H1 (cell line): Measurements from ENCODE around the gene ASMTL. TPM values are rescaled to one million over a fixed set of nuclear protein-coding genes. Genes with fewer than 3 reads are reported as not detected.
"Not testable (repeated sequence)": the region's sequence is repeated elsewhere in the genome, so short reads cannot be mapped to it uniquely, and the experiment has no call there.

Source experiments
- CTCF ChIA-PET: fragments of 300-600 bp; sonication (Branson Sonifier 250); formaldehyde crosslinking; loops from one replicate; lab custom pipeline; 2021; ENCODE audit not compliant: partially characterized antibody; lab: Charles Lee
- POLR2A ChIA-PET: fragments of 300-600 bp; sonication (Branson Sonifier 250); formaldehyde crosslinking; loops from one replicate; lab custom pipeline; 2021; ENCODE audit warnings: inconsistent platforms; ENCODE audit not compliant: partially characterized antibody; lab: Charles Lee
- DNase-seq, 2 experiments: peaks; one replicate each; pipeline versions ENCODE4 v3.0.0 to v3.0.0-alpha.2; 2010 to 2022; ENCODE audit warnings: low spot score in 2 of 2, low read depth in 1 of 2, mixed read lengths in 1 of 2
- FAIRE-seq: peaks from 2 replicates; lab custom pipeline; 2011; peaks lifted over from hg19 to GRCh38; lab: Jason Lieb, UNC
- H2AFZ ChIP-seq: 2 replicates; pipeline ENCODE4 v1.8.1; 2012; ENCODE audit warnings: low read length, inconsistent platforms
- H2AK5ac ChIP-seq: 2 replicates; pipeline ENCODE4 v1.6.1; 2013; ENCODE audit warnings: low read depth, low read length
- H2BK120ac ChIP-seq: replicated peaks from 2 replicates; pipeline ENCODE3; 2013; ENCODE audit warnings: low read depth, low read length, inconsistent platforms
- H2BK12ac ChIP-seq: 2 replicates; pipeline ENCODE4 v1.6.1; 2013; ENCODE audit warnings: low read depth, low read length
- H2BK15ac ChIP-seq: 2 replicates; pipeline ENCODE4 v1.6.1; 2013; ENCODE audit warnings: low read length
- H2BK20ac ChIP-seq: 2 replicates; pipeline ENCODE4 v1.6.1; 2013; ENCODE audit warnings: low read length
- H2BK5ac ChIP-seq: 2 replicates; pipeline ENCODE4 v1.6.1; 2013; ENCODE audit warnings: low read depth, low read length
- H3K14ac ChIP-seq: 2 replicates; pipeline ENCODE4 v1.6.1; 2013; ENCODE audit warnings: inconsistent platforms; ENCODE audit not compliant: insufficient read length
- H3K18ac ChIP-seq: 2 replicates; pipeline ENCODE4 v1.6.1; 2013; ENCODE audit warnings: low read length; ENCODE audit errors: extremely low read depth
- H3K23ac ChIP-seq: 2 replicates; pipeline ENCODE4 v1.6.1; 2013; ENCODE audit warnings: inconsistent platforms; ENCODE audit not compliant: insufficient read length
- H3K23me2 ChIP-seq: 2 replicates; pipeline ENCODE4 v1.6.1; 2013; ENCODE audit warnings: low read depth, low read length
- H3K27ac ChIP-seq: 2 replicates; pipeline ENCODE4 v1.6.1; 2011; ENCODE audit warnings: low read depth, low read length, inconsistent platforms
- H3K27me3 ChIP-seq, 4 experiments: replicated peaks in 1 of 4; 1 replicate in 1 of 4; 2 replicates in 3 of 4; pipeline versions ENCODE4 v1.6.1 to v1.8.1; 2011 to 2013; ENCODE audit warnings: low read length in 3 of 4, mild to moderate bottlenecking in 3 of 4, inconsistent platforms in 2 of 4, mixed read lengths in 2 of 4, moderate library complexity in 1 of 4; ENCODE audit not compliant: control insufficient read depth in 3 of 4, insufficient read depth in 3 of 4; ENCODE audit errors: extremely low read depth in 1 of 4
- H3K36me3 ChIP-seq, 4 experiments: 2 replicates each; pipeline versions ENCODE4 v1.6.1 to v1.8.1; 2011 to 2013; ENCODE audit warnings: mild to moderate bottlenecking in 4 of 4, low read length in 3 of 4, moderate library complexity in 2 of 4, control low read depth in 1 of 4, inconsistent platforms in 1 of 4; ENCODE audit not compliant: insufficient read depth in 4 of 4, control insufficient read depth in 2 of 4
- H3K4ac ChIP-seq: replicated peaks from 2 replicates; pipeline ENCODE3; 2013; ENCODE audit warnings: low read length, low read depth, mixed read lengths, inconsistent platforms; ENCODE audit not compliant: insufficient read length
- H3K4me1 ChIP-seq, 4 experiments: replicated peaks in 1 of 4; 1 replicate in 1 of 4; 2 replicates in 3 of 4; pipeline versions ENCODE4 v1.6.1 to v1.8.1; 2011 to 2013; ENCODE audit warnings: low read length in 3 of 4, inconsistent platforms in 2 of 4, mixed read lengths in 1 of 4; ENCODE audit not compliant: insufficient read depth in 4 of 4, control insufficient read depth in 3 of 4
- H3K4me2 ChIP-seq, 2 experiments: 2 replicates each; pipeline versions ENCODE4 v1.6.1 to v1.8.1; 2011 to 2013; ENCODE audit warnings: low read depth in 2 of 2, low read length in 2 of 2, control low read depth in 1 of 2, inconsistent platforms in 1 of 2, mild to moderate bottlenecking in 1 of 2; ENCODE audit not compliant: insufficient read depth in 1 of 2
- H3K4me3 ChIP-seq, 4 experiments: fragments of 200-600, 300-600 bp in 1 of 4; sonication (generic), shearing (Covaris generic), sonication (Bioruptor Twin) in 1 of 4; 2 replicates each; pipeline versions ENCODE4 v1.5.1 to v1.8.1; 2011 to 2016; ENCODE audit warnings: low read length in 4 of 4, low read depth in 3 of 4, control low read depth in 2 of 4, inconsistent platforms in 2 of 4, mild to moderate bottlenecking in 2 of 4, mixed read lengths in 1 of 4, moderate library complexity in 1 of 4; ENCODE audit not compliant: insufficient read depth in 2 of 4; ENCODE audit errors: extremely low read depth in 1 of 4
- H3K56ac ChIP-seq: replicated peaks from 2 replicates; pipeline ENCODE3; 2013; ENCODE audit warnings: low read depth, mild to moderate bottlenecking, mixed read lengths, low read length, inconsistent platforms; ENCODE audit not compliant: insufficient read length
- H3K79me1 ChIP-seq: 2 replicates; pipeline ENCODE4 v1.6.1; 2013; ENCODE audit warnings: low read depth, low read length, control low read depth
- H3K79me2 ChIP-seq, 2 experiments: 2 replicates each; pipeline versions ENCODE4 v1.6.1 to v1.8.1; 2012 to 2013; ENCODE audit warnings: low read length in 2 of 2, mild to moderate bottlenecking in 2 of 2, inconsistent platforms in 1 of 2; ENCODE audit not compliant: insufficient read depth in 2 of 2, control insufficient read depth in 1 of 2
- H3K9ac ChIP-seq, 4 experiments: replicated peaks in 1 of 4; 1 replicate in 1 of 4; 2 replicates in 3 of 4; pipeline versions ENCODE4 v1.6.1 to v1.8.1; 2011 to 2013; ENCODE audit warnings: low read depth in 3 of 4, low read length in 3 of 4, control low read depth in 2 of 4, mild to moderate bottlenecking in 2 of 4, moderate library complexity in 2 of 4, inconsistent platforms in 1 of 4; ENCODE audit errors: extremely low read depth in 1 of 4
- H3K9me3 ChIP-seq, 2 experiments: 2 replicates each; pipeline versions ENCODE4 v1.6.1 to v1.8.1; 2012 to 2013; ENCODE audit warnings: mild to moderate bottlenecking in 2 of 2, moderate library complexity in 2 of 2, control low read depth in 1 of 2, inconsistent platforms in 1 of 2, low read depth in 1 of 2, low read length in 1 of 2, mixed read lengths in 1 of 2; ENCODE audit not compliant: insufficient read depth in 2 of 2
- H4K20me1 ChIP-seq, 2 experiments: replicated peaks in 1 of 2; 2 replicates each; pipeline versions ENCODE3 to v1.8.1; 2011 to 2013; ENCODE audit warnings: inconsistent platforms in 2 of 2, low read length in 2 of 2, mild to moderate bottlenecking in 1 of 2; ENCODE audit not compliant: insufficient read depth in 2 of 2, control insufficient read depth in 1 of 2
- H4K5ac ChIP-seq: 2 replicates; pipeline ENCODE4 v1.6.1; 2013; ENCODE audit warnings: low read length, low read depth, mixed read lengths, inconsistent platforms; ENCODE audit not compliant: insufficient read length
- H4K8ac ChIP-seq: 2 replicates; pipeline ENCODE4 v1.8.0; 2013; ENCODE audit warnings: mild to moderate bottlenecking, moderate library complexity, low read length, inconsistent platforms; ENCODE audit not compliant: insufficient read depth; ENCODE audit errors: extremely low read depth
- H4K91ac ChIP-seq: replicated peaks from 2 replicates; pipeline ENCODE3; 2013; ENCODE audit warnings: low read length, mixed read lengths, inconsistent platforms; ENCODE audit not compliant: insufficient read length
- WGBS, 2 experiments: shearing (Covaris generic) in 1 of 2; methylation state at CpG; one replicate each; pipeline versions ENCODE4 v1.1.6 to v1.1.7; 2013 to 2015; ENCODE audit warnings: low lambda C conversion rate in 2 of 2, mixed read lengths in 2 of 2, inconsistent platforms in 1 of 2, low coverage in 1 of 2, missing lambda C conversion rate in 1 of 2; ENCODE audit not compliant: insufficient replicate concordance in 2 of 2, insufficient coverage in 1 of 2, insufficient read length in 1 of 2; ENCODE audit errors: extremely low coverage in 1 of 2, missing lambda C conversion rate in 1 of 2; 5-methylcytosine and 5-hydroxymethylcytosine counted together
- polyA plus RNA-seq, 7 experiments: library from polyadenylated mRNA; depleted of rRNA in 3 of 7; stranded (reverse) in 5 of 7; unstranded in 2 of 7; fragments of >200 nt in 5 of 7; fragments of 200-250 nt in 2 of 7; gene quantifications; 1 replicate in 5 of 7; 2 replicates in 1 of 7; 4 replicates in 1 of 7; pipeline versions ENCODE4 v1.2.1 to v1.2.3, GENCODE V29; 2011 to 2013; ENCODE audit warnings: missing spikeins in 2 of 7, mixed read lengths in 2 of 7
- total RNA-seq: library from RNA; stranded (reverse); fragmentation: NEBNext Ultra II Directional; extraction: Animal tissue kit (Norgen Biotek cat#: 25700); gene quantifications from 2 replicates; pipeline ENCODE4 v1.2.1, GENCODE V29; 2021

Gene ASMTL
- total and polyA plus RNA-seq, 2 of the 8 experiments (the other 6 are each of a cell fraction or from before 2014, with no cell fraction given): 75.6 to 81.4 TPM

- POLR2A ChIA-PET, H4K5ac ChIP-seq, H2AFZ ChIP-seq, H3K18ac ChIP-seq, H2BK120ac ChIP-seq, H3K27ac ChIP-seq, H3K4me2 ChIP-seq, H3K56ac ChIP-seq, H3K79me1 ChIP-seq, H3K27me3 ChIP-seq, H2BK5ac ChIP-seq, FAIRE-seq, H3K4me1 ChIP-seq, H3K36me3 ChIP-seq, H3K23ac ChIP-seq, CTCF ChIA-PET, H3K79me2 ChIP-seq, H4K91ac ChIP-seq, H2BK20ac ChIP-seq, H4K20me1 ChIP-seq, DNase-seq, H3K14ac ChIP-seq, H4K8ac ChIP-seq, H3K4me3 ChIP-seq, H2AK5ac ChIP-seq, H3K9me3 ChIP-seq, H2BK15ac ChIP-seq, H2BK12ac ChIP-seq, H3K9ac ChIP-seq, H3K4ac ChIP-seq: not testable (repeated sequence)
- 77% methylated on average over 2 of the region's 2 CpGs; no CpG with 5 or more reads in 1 of the 2 experiments for WGBS, 2 experiments
- peaks cover 31% of the 10 kb centered on the region; the same call in 1 of the 2 replicates for H3K23me2 ChIP-seq
These were observed 21.9 kb upstream of the ASMTL start for GRCh38 chrX:1474593-1474992.
